PC-9 (cell line): Measurements from ENCODE around the gene IL11RA. TPM values are rescaled to one million over a fixed set of nuclear protein-coding genes. Genes with fewer than 3 reads are reported as not detected.

Source experiments
- BruUV-seq: library from RNA; stranded (reverse); fragments of 400-500 nt; replicated peaks from 2 replicates; lab custom pipeline; 2021; lab: Mats Ljungman, UMichigan
- CTCF ChIA-PET: fragments of 300-600 bp; sonication (Branson Sonifier 250); formaldehyde crosslinking; loops from one replicate; lab custom pipeline; 2022; ENCODE audit warnings: antibody characterized with exemption; lab: Charles Lee
- POLR2A ChIA-PET: fragments of 300-600 bp; sonication (Branson Sonifier 250); formaldehyde crosslinking; loops from one replicate; lab custom pipeline; 2022; ENCODE audit warnings: antibody characterized with exemption; ENCODE audit not compliant: unreplicated experiment; lab: Charles Lee
- DNase-seq, 2 experiments: peaks; one replicate each; pipeline versions ENCODE4 v3.0.0 to v3.0.0-alpha.2; 2015 to 2022; ENCODE audit warnings: mixed read lengths in 1 of 2
- H2AFZ ChIP-seq: fragments of 200-600 bp; sonication (generic); 2 replicates; pipeline ENCODE4 v1.8.1; 2017; ENCODE audit warnings: antibody characterized with exemption
- H3F3A ChIP-seq: fragments of 200-600 bp; sonication (generic); 2 replicates; pipeline ENCODE4 v1.8.1; 2017; ENCODE audit warnings: antibody characterized with exemption, mild to moderate bottlenecking, low read depth; ENCODE audit not compliant: insufficient read depth
- H3K27ac ChIP-seq: fragments of 200-600 bp; sonication (generic); 2 replicates; pipeline ENCODE4 v1.6.1; 2016; ENCODE audit warnings: mixed run types
- H3K27me3 ChIP-seq: fragments of 200-600 bp; sonication (generic); 2 replicates; pipeline ENCODE4 v1.6.1; 2016; ENCODE audit warnings: low read depth, mixed run types; ENCODE audit not compliant: insufficient read depth
- H3K36me3 ChIP-seq: fragments of 200-600 bp; sonication (generic); 2 replicates; pipeline ENCODE4 v1.6.1; 2016; ENCODE audit warnings: low read depth, mixed run types
- H3K4me1 ChIP-seq: fragments of 200-600 bp; sonication (generic); replicated peaks from 2 replicates; pipeline ENCODE4 v1.6.1; 2016; ENCODE audit warnings: mixed run types; ENCODE audit not compliant: insufficient read depth
- H3K4me2 ChIP-seq: fragments of 200-600 bp; sonication (generic); 2 replicates; pipeline ENCODE4 v1.6.1; 2017; ENCODE audit warnings: mixed run types
- H3K4me3 ChIP-seq: fragments of 200-600 bp; sonication (generic); 2 replicates; pipeline ENCODE4 v1.6.1; 2016; ENCODE audit warnings: mixed run types
- H3K79me2 ChIP-seq: fragments of 200-600 bp; sonication (generic); 2 replicates; pipeline ENCODE4 v1.6.1; 2017; ENCODE audit warnings: low read depth, mixed run types
- H3K9me2 ChIP-seq: fragments of 200-600 bp; sonication (generic); 2 replicates; pipeline ENCODE4 v1.8.1; 2017; ENCODE audit warnings: mild to moderate bottlenecking; ENCODE audit not compliant: insufficient read depth
- H3K9me3 ChIP-seq: fragments of 200-600 bp; sonication (generic); 2 replicates; pipeline ENCODE4 v1.8.1; 2016; ENCODE audit warnings: low read depth; ENCODE audit not compliant: insufficient read depth
- H4K20me1 ChIP-seq: fragments of 200-600 bp; sonication (generic); 2 replicates; pipeline ENCODE4 v1.8.1; 2017; ENCODE audit not compliant: insufficient read depth
- EZH2 ChIP-seq: fragments of 200-600 bp; sonication (generic); IDR thresholded peaks from 2 replicates; pipeline ENCODE4 v1.8.0; 2017; ENCODE audit warnings: antibody characterized with exemption, low read depth
- intact Hi-C: fragments of 100-400 bp; cut with micrococcal nuclease; formaldehyde crosslinking; loops from one replicate; pipeline ENCODE4 v1.10.0; 2022; ENCODE audit not compliant: unreplicated experiment
- total RNA-seq: library from RNA; stranded (reverse); gene quantifications from 2 replicates; pipeline ENCODE4 v1.2.3, GENCODE V29; 2021
- TF ChIP-seq, protein P1 (sequence below): fragments of 200-600 bp; sonication (generic); conservative IDR thresholded peaks from 2 replicates; pipeline ENCODE4 v1.6.1; 2017; ENCODE audit warnings: mixed run types, antibody characterized with exemption, mild to moderate bottlenecking, moderate library complexity

IL11RA gene
- total RNA-seq, 1 experiment from 2014 or later: 8.7 TPM

- TF ChIP-seq, protein P1, sequence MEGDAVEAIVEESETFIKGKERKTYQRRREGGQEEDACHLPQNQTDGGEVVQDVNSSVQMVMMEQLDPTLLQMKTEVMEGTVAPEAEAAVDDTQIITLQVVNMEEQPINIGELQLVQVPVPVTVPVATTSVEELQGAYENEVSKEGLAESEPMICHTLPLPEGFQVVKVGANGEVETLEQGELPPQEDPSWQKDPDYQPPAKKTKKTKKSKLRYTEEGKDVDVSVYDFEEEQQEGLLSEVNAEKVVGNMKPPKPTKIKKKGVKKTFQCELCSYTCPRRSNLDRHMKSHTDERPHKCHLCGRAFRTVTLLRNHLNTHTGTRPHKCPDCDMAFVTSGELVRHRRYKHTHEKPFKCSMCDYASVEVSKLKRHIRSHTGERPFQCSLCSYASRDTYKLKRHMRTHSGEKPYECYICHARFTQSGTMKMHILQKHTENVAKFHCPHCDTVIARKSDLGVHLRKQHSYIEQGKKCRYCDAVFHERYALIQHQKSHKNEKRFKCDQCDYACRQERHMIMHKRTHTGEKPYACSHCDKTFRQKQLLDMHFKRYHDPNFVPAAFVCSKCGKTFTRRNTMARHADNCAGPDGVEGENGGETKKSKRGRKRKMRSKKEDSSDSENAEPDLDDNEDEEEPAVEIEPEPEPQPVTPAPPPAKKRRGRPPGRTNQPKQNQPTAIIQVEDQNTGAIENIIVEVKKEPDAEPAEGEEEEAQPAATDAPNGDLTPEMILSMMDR: no peak
- TF ChIP-seq EZH2: no peak
- no peak for DNase-seq
- Histone ChIP-seq H3K4me1 (no peaks in the 10 kb centered on the region), H3K36me3 (no peaks in the 10 kb centered on the region), H3K9me3 (no peaks in the 10 kb centered on the region), H4K20me1 (no peaks in the 10 kb centered on the region), H2AFZ (no peak overlapping the region), H3K27ac (no peak overlapping the region), H3K79me2 (no peaks in the 10 kb centered on the region), H3F3A (no peaks in the 10 kb centered on the region), H3K4me3 (no peak overlapping the region), H3K9me2 (no peaks in the 10 kb centered on the region), H3K4me2 (no peak overlapping the region), H3K27me3 (peaks cover 8% of the 10 kb centered on the region)
- no TSS peak for BruUV-seq
- intact Hi-C loops: no loop called here
- ChIA-PET CTCF (interaction anchor here (0.7 kb wide), 1 partner anchor 58 kb away, joined by 3 read pairs; no protein-coding TSS in a partner anchor), POLR2A (no interaction called here)
Measured at GRCh38 chr9:34694811-34695210, 42.8 kb downstream of the IL11RA start.

DNA sequence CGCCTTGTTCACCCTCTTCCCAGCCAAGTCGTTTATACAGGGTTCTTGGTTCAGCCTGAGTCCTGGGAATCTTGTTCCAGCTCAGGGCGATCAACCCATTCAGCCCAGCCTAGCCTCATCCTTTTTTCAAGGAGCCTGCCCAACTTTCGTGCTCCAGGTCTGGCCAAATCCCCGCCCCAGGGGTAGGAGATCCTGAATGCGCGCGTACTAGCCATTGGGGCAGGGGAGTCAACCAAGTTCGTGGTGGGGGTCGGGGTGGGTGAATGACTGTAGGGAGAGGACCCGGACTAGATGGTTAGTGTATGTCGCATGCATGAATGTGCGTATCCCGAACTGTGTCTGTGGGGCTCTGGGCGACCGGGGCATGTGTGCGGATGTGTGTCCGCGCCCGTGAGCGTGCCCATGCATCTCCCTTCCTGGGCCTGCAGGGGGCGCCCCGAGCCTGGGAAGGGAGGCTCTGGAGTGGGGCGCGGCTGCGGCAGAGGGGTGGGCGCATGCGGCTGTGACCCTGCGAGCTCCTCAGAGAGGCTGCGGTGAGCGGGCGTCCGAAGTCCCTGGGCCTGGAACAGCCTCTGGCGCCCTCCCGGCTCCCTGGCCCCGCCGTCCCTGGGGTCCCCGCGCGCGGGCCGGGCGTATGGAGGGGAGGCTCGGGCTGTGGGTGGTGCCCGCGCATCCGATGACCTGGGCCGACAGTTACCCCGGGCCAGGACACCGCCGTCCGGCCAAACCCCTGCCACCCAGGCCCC lies 49.2 kb downstream of the IL11RA start:
- no TSS peak for BruUV-seq

More for the DNA sequence above, 49.2 kb downstream of the IL11RA start:
- Histone ChIP-seq H3K27ac (no peak overlapping the region), H3K9me2 (no peaks in the 10 kb centered on the region), H3K36me3 (no peaks in the 10 kb centered on the region), H3K9me3 (no peaks in the 10 kb centered on the region), H4K20me1 (no peaks in the 10 kb centered on the region), H3K27me3 (peaks cover 11% of the 10 kb centered on the region), H3K4me1 (no peaks in the 10 kb centered on the region), H3K79me2 (no peaks in the 10 kb centered on the region), H3F3A (no peaks in the 10 kb centered on the region), H3K4me3 (peak overlapping the region; percentile 59), H3K4me2 (peak overlapping the region; percentile 88), H2AFZ (peak overlapping the region; percentile 84)
- POLR2A ChIA-PET: no interaction called here
- CTCF ChIA-PET: no interaction called here
- peak in 1 of 2 experiments; percentile 50 for DNase-seq
- TF ChIP-seq, protein P1: peak; percentile 77
- no peak for TF ChIP-seq EZH2
- intact Hi-C loops: no loop called here
